GM10266 (cell line): ENCODE measurements around the gene SLC6A6.

ENCODE experiments used
- DNase-seq: peaks from one replicate; pipeline ENCODE4 v3.0.0; 2012; ENCODE audit errors: extremely low spot score
- CTCF ChIP-seq: IDR thresholded peaks from 2 replicates; pipeline ENCODE4 v1.5.1; 2012; ENCODE audit warnings: mild to moderate bottlenecking, low read depth; ENCODE audit not compliant: control insufficient read depth, insufficient read depth; ENCODE audit errors: missing control alignments

SLC6A6 gene

GRCh38 chr3:14397531-14397930 is 4.9 kb upstream of the SLC6A6 start:
- no peak for TF ChIP-seq CTCF
- DNase-seq = no peak

GRCh38 chr3:14397940-14398796 is 4.2 kb upstream of the SLC6A6 start:
- TF ChIP-seq CTCF = no peak
- no peak for DNase-seq

- DNase-seq = peak; percentile 46
- TF ChIP-seq CTCF = peak; percentile 31
Observed at GRCh38 chr3:14398797-14399106, 3.7 kb upstream of the SLC6A6 start.

- DNase-seq = no peak
- no peak for TF ChIP-seq CTCF
Observed at GRCh38 chr3:14401692-14402303, 608 bp upstream of the SLC6A6 start.

GRCh38 chr3:14403619-14404155 is 1.3 kb downstream of the SLC6A6 start:
- no peak for TF ChIP-seq CTCF
- no peak for DNase-seq

- no peak for TF ChIP-seq CTCF
- DNase-seq = no peak
Observed at GRCh38 chr3:14404186-14404585, 1.8 kb downstream of the SLC6A6 start.
